ENCODE data around the gene WNT10A. TPM values are rescaled to one million over a fixed set of nuclear protein-coding genes. Genes with fewer than 3 reads are reported as not detected.
A peak's percentile ranks its signal among the peaks of the same experiment; 100 is the strongest.

WNT10A gene
- total RNA-seq, 1 donor from 2014 or later, result 2.5 TPM

DNA sequence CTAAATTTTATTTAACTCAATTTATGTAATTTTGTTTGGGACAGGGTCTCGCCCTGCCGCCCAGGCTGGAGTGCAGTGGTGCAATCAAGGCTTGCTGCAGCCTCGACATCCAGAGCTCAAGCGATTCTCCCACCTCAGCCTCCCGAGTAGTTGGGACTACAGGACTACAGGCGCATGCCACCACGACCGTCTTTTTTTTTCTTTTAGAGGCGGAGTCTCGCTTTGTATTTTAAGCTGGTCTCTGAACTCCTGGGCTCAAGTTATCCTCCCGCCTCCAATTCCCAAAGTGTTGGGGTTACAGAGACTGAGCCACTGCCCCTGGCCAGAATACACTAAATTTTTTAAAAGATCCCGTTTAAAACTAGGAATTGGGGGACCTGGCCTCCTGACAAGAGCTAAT, 18.5 kb downstream of the WNT10A start:
- Histone ChIP-seq H3K4me3 (no peak overlapping the region), H3K27me3 (peaks cover 7% of the 10 kb centered on the region), H3K9me3 (no peaks in the 10 kb centered on the region), H3K27ac (no peak overlapping the region), H3K36me3 (no peaks in the 10 kb centered on the region), H3K4me1 (peaks cover 37% of the 10 kb centered on the region)
- no peak for TF ChIP-seq POLR2A (IDR thresholded peaks at IDR 0.05)
- no peak for TF ChIP-seq POLR2AphosphoS5 (IDR thresholded peaks at IDR 0.05; ENCODE audit: insufficient read depth in 1 of 2, low read depth in 1 of 2)
- TF ChIP-seq, protein P1, sequence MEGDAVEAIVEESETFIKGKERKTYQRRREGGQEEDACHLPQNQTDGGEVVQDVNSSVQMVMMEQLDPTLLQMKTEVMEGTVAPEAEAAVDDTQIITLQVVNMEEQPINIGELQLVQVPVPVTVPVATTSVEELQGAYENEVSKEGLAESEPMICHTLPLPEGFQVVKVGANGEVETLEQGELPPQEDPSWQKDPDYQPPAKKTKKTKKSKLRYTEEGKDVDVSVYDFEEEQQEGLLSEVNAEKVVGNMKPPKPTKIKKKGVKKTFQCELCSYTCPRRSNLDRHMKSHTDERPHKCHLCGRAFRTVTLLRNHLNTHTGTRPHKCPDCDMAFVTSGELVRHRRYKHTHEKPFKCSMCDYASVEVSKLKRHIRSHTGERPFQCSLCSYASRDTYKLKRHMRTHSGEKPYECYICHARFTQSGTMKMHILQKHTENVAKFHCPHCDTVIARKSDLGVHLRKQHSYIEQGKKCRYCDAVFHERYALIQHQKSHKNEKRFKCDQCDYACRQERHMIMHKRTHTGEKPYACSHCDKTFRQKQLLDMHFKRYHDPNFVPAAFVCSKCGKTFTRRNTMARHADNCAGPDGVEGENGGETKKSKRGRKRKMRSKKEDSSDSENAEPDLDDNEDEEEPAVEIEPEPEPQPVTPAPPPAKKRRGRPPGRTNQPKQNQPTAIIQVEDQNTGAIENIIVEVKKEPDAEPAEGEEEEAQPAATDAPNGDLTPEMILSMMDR (IDR thresholded peaks at IDR 0.05), result no peak
- no peak for DNase-seq (ENCODE audit: extremely low spot score in 2 of 2)
- intact Hi-C loops (cut with DNase I), result no loop called here

DNA sequence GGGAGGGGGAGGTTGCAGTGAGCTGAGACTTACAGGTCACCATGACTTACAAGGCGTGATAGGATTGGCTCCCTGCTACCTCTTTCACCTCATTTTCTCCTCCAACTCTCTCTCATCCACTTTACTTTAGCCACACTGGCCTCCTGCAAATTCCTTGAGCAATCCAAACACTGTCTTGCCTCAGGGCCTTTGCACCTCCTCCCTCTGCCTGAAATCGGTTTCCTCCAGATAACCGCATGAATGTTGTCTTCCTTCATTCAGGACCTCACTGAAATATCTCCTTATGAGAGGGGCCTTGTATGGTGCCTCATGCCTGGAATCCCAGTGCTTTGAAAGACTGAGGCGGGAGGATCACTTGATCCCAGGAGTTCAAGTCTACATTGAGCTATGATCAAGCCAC, 21.8 kb downstream of the WNT10A start:
- Histone ChIP-seq H3K27ac (no peak overlapping the region), H3K4me1 (peaks cover 11% of the 10 kb centered on the region), H3K27me3 (peaks cover 5% of the 10 kb centered on the region), H3K9me3 (no peaks in the 10 kb centered on the region), H3K4me3 (no peak overlapping the region), H3K36me3 (no peaks in the 10 kb centered on the region)
- TF ChIP-seq POLR2AphosphoS5 (IDR thresholded peaks at IDR 0.05; ENCODE audit: insufficient read depth in 1 of 2, low read depth in 1 of 2) (no peak), POLR2A (IDR thresholded peaks at IDR 0.05) (no peak)
- TF ChIP-seq, protein P1 (IDR thresholded peaks at IDR 0.05), result no peak
- no peak for DNase-seq (ENCODE audit: extremely low spot score in 2 of 2)
- intact Hi-C loops (cut with DNase I), result no loop called here

DNA sequence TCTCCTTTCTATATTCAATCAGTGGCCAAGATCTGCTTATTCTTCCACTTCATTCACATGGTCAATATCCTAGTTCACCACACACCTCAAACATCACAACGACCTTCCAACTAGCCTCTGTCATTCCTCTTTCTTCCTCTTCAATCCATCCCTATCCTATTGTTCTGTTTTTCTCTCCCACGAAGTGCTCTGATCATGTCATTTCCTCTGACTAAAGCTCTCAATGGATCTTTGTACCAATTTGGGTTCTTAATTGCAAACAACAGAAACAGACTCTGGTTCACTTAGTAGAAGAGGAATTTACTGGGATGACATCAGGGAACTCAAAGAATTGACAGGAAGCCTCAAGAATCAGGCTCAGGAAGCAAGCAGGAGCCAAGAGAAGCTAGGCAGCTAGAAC, 23.5 kb downstream of the WNT10A start:
- intact Hi-C loops (cut with DNase I), result no loop called here
- TF ChIP-seq, protein P1 (IDR thresholded peaks at IDR 0.05), result no peak
- TF ChIP-seq POLR2A (IDR thresholded peaks at IDR 0.05) (no peak), POLR2AphosphoS5 (IDR thresholded peaks at IDR 0.05; ENCODE audit: insufficient read depth in 1 of 2, low read depth in 1 of 2) (no peak)
- Histone ChIP-seq H3K9me3 (no peaks in the 10 kb centered on the region), H3K27me3 (no peaks in the 10 kb centered on the region), H3K4me3 (no peak overlapping the region), H3K27ac (no peak overlapping the region), H3K4me1 (peaks cover 6% of the 10 kb centered on the region), H3K36me3 (no peaks in the 10 kb centered on the region)
- no peak for DNase-seq (ENCODE audit: extremely low spot score in 2 of 2)

DNA sequence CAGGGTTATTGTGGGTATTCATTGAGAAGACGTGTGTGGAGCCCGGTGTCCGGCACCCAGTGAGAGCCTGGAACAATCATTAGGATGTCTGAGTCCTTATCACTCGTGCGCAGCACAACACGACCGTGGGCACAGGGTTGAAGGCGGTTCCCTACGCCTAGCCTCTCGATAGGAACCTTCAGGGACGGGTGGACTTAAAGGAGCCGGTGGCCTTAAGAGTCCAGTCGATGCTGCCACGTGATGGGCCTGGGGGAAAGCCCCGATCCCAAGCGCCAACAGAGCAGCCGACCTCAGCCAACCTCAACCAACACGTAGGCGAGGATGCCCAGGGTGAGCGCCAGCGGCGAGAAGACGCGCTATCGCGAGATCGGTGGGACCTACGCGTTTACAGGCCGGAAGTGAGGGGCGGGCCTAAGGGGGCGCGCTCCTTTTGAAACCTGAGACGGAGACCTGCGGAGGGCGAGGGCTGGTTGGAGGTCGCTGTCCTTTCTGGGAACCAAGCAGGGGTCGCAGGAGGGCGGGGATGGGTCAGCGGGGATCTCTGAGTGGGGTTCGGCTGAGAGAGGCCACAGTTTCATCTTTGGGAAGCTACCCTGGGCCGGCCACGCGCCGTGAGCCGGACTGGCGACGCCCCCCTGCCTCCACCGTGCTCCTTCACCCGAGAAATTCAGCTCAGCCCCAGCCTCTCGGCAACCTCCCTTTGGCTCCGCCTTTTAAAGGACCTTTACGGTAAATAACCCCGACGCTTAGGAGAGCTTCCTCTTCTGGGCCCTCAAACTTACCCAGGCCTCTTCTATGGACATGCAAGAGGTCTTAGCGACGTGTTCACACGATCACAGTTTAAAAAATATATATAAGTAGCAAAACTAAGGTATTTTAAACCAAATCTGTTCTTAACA, 28.3 kb downstream of the WNT10A start:
- Histone ChIP-seq H3K4me3 (peak overlapping the region; percentile 42 to 44), H3K36me3 (no peaks in the 10 kb centered on the region), H3K27me3 (no peaks in the 10 kb centered on the region), H3K9me3 (no peaks in the 10 kb centered on the region), H3K27ac (no peak overlapping the region), H3K4me1 (peaks cover 11% of the 10 kb centered on the region)
- DNase-seq (ENCODE audit: extremely low spot score in 2 of 2), result no peak
- intact Hi-C loops (cut with DNase I), result no loop called here
- no peak for TF ChIP-seq POLR2A (IDR thresholded peaks at IDR 0.05)
- TF ChIP-seq, protein P1 (IDR thresholded peaks at IDR 0.05), result no peak
- peak in 1 of 2 donors; percentile 35 for TF ChIP-seq POLR2AphosphoS5 (IDR thresholded peaks at IDR 0.05; ENCODE audit: insufficient read depth in 1 of 2, low read depth in 1 of 2)

DNA sequence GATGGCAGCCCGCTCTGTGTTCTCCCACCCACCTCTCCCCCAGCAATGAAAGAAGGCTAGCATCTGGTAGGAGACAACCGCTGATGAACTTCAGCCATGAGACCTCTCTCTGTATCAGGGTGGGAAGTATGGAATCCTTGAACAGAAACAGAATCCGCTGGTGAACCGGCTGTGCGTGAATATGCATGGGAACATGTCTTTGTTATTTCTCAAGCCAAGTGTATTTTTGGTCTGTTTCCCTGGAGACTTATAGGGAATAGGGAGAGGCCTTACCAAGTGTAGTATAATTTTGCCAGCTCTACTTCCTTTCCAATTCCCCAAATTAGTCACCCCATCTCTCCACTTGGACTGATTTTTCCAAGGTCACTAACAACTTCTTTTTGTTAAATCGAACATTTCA, 30.1 kb downstream of the WNT10A start:
- Histone ChIP-seq H3K4me1 (peaks cover 11% of the 10 kb centered on the region), H3K9me3 (no peaks in the 10 kb centered on the region), H3K36me3 (no peaks in the 10 kb centered on the region), H3K27me3 (no peaks in the 10 kb centered on the region), H3K4me3 (no peak overlapping the region), H3K27ac (no peak overlapping the region)
- intact Hi-C loops (cut with DNase I), result no loop called here
- DNase-seq (ENCODE audit: extremely low spot score in 2 of 2), result no peak
- no peak for TF ChIP-seq POLR2A (IDR thresholded peaks at IDR 0.05)
- no peak for TF ChIP-seq POLR2AphosphoS5 (IDR thresholded peaks at IDR 0.05; ENCODE audit: insufficient read depth in 1 of 2, low read depth in 1 of 2)
- TF ChIP-seq, protein P1 (IDR thresholded peaks at IDR 0.05), result no peak

Data from vagina (tissue), 2 donors.